H9 (cell line): ENCODE results near the gene YIPF3. TPM values are rescaled to one million over a fixed set of nuclear protein-coding genes. Genes with fewer than 3 reads are reported as not detected.

Source experiments
- DNase-seq: peaks from one replicate; pipeline ENCODE4 v3.0.0-alpha.2; 2017
- H2AFZ ChIP-seq: one replicate; pipeline ENCODE4 v1.6.1; 2013; ENCODE audit warnings: mild to moderate bottlenecking, low read length, control low read depth, moderate library complexity
- H2AK5ac ChIP-seq: 2 replicates; pipeline ENCODE4 v1.6.1; 2013; ENCODE audit warnings: low read length, control low read depth, mixed read lengths; ENCODE audit not compliant: insufficient read length
- H2BK120ac ChIP-seq: one replicate; pipeline ENCODE4 v1.6.1; 2013; ENCODE audit warnings: low read depth, mild to moderate bottlenecking, low read length, control low read depth, inconsistent platforms; ENCODE audit not compliant: poor library complexity, severe bottlenecking
- H2BK12ac ChIP-seq: 2 replicates; pipeline ENCODE4 v1.6.1; 2013; ENCODE audit warnings: low read length, control low read depth, mixed read lengths, low read depth; ENCODE audit not compliant: insufficient read length
- H2BK15ac ChIP-seq: 2 replicates; pipeline ENCODE4 v1.6.1; 2013; ENCODE audit warnings: low read depth, low read length, control low read depth
- H2BK20ac ChIP-seq: one replicate; pipeline ENCODE4 v1.6.1; 2013; ENCODE audit warnings: low read depth, mild to moderate bottlenecking, low read length, control low read depth, inconsistent platforms; ENCODE audit not compliant: poor library complexity, severe bottlenecking
- H2BK5ac ChIP-seq: 2 replicates; pipeline ENCODE4 v1.6.1; 2013; ENCODE audit warnings: low read length, control low read depth, mixed read lengths; ENCODE audit not compliant: insufficient read length
- H3K14ac ChIP-seq: 2 replicates; pipeline ENCODE4 v1.6.1; 2013; ENCODE audit warnings: low read length, control low read depth; ENCODE audit not compliant: insufficient read depth
- H3K18ac ChIP-seq: 2 replicates; pipeline ENCODE4 v1.6.1; 2013; ENCODE audit warnings: low read depth, mild to moderate bottlenecking, mixed read lengths, low read length, control low read depth; ENCODE audit not compliant: insufficient read length
- H3K23ac ChIP-seq: 2 replicates; pipeline ENCODE4 v1.6.1; 2013; ENCODE audit warnings: low read length, control low read depth, mixed read lengths, low read depth; ENCODE audit not compliant: insufficient read length
- H3K23me2 ChIP-seq: 2 replicates; pipeline ENCODE4 v1.6.1; 2013; ENCODE audit warnings: low read depth, mild to moderate bottlenecking, mixed read lengths, low read length, control low read depth; ENCODE audit not compliant: insufficient read length, poor library complexity, severe bottlenecking
- H3K27ac ChIP-seq: 2 replicates; pipeline ENCODE4 v1.5.1; 2013; ENCODE audit warnings: low read length, control low read depth, mixed read lengths, low read depth; ENCODE audit not compliant: insufficient read length
- H3K27me3 ChIP-seq: 2 replicates; pipeline ENCODE4 v1.6.1; 2013; ENCODE audit warnings: low read length, control low read depth, inconsistent platforms; ENCODE audit not compliant: insufficient read depth
- H3K4ac ChIP-seq: 2 replicates; pipeline ENCODE4 v1.6.1; 2013; ENCODE audit warnings: low read depth, mild to moderate bottlenecking, control low read depth, inconsistent platforms, low read length, moderate library complexity
- H3K4me1 ChIP-seq: 2 replicates; pipeline ENCODE4 v1.6.1; 2013; ENCODE audit warnings: low read length, control low read depth, inconsistent platforms; ENCODE audit not compliant: insufficient read depth
- H3K4me2 ChIP-seq: 2 replicates; pipeline ENCODE4 v1.6.1; 2013; ENCODE audit warnings: low read length, control low read depth, mixed read lengths; ENCODE audit not compliant: insufficient read length, insufficient read depth
- H3K56ac ChIP-seq: 2 replicates; pipeline ENCODE4 v1.6.1; 2013; ENCODE audit warnings: low read depth, mild to moderate bottlenecking, mixed read lengths, low read length, control low read depth; ENCODE audit not compliant: insufficient read length
- H3K79me1 ChIP-seq: 2 replicates; pipeline ENCODE4 v1.6.1; 2013; ENCODE audit warnings: low read depth, mild to moderate bottlenecking, moderate library complexity, low read length, control low read depth, inconsistent platforms; ENCODE audit not compliant: insufficient read depth, poor library complexity, severe bottlenecking
- H3K79me2 ChIP-seq: 2 replicates; pipeline ENCODE4 v1.6.1; 2013; ENCODE audit warnings: low read length, control low read depth, inconsistent platforms; ENCODE audit not compliant: insufficient read depth
- H3K9ac ChIP-seq: 2 replicates; pipeline ENCODE4 v1.6.1; 2013; ENCODE audit warnings: low read length, control low read depth, mixed read lengths; ENCODE audit not compliant: insufficient read length; ENCODE audit errors: extremely low read depth
- H3K9me3 ChIP-seq: one replicate; pipeline ENCODE4 v1.6.1; 2013; ENCODE audit warnings: low read depth, low read length, inconsistent platforms; ENCODE audit not compliant: control insufficient read depth
- H3T11ph ChIP-seq: one replicate; pipeline ENCODE4 v1.6.1; 2013; ENCODE audit warnings: mild to moderate bottlenecking, low read length, control low read depth, inconsistent platforms
- H4K20me1 ChIP-seq: one replicate; pipeline ENCODE4 v1.6.1; 2013; ENCODE audit not compliant: control insufficient read depth, insufficient read length, insufficient read depth
- H4K5ac ChIP-seq: 2 replicates; pipeline ENCODE4 v1.6.1; 2013; ENCODE audit warnings: low read depth, mild to moderate bottlenecking, mixed read lengths, low read length, control low read depth; ENCODE audit not compliant: insufficient read length
- H4K8ac ChIP-seq: replicated peaks from 2 replicates; pipeline ENCODE4 v1.6.1; 2013; ENCODE audit warnings: low read length, control low read depth, mixed read lengths, low read depth; ENCODE audit not compliant: insufficient read length
- H4K91ac ChIP-seq: 2 replicates; pipeline ENCODE4 v1.6.1; 2013; ENCODE audit warnings: low read depth, mild to moderate bottlenecking, moderate library complexity, mixed read lengths, low read length, control low read depth; ENCODE audit not compliant: insufficient read length
- H3K27ac Mint-ChIP-seq, 3 experiments: 2 replicates in 2 of 3; 3 replicates in 1 of 3; pipeline ENCODE4 v1.8.0; 2020 to 2021; ENCODE audit warnings: mixed read lengths in 3 of 3, mild to moderate bottlenecking in 1 of 3, moderate library complexity in 1 of 3
- H3K27me3 Mint-ChIP-seq: 2 replicates; pipeline ENCODE4 v1.8.0; 2021; ENCODE audit warnings: low read depth, mild to moderate bottlenecking, moderate library complexity, mixed read lengths
- H3K36me3 Mint-ChIP-seq, 3 experiments: 2 replicates in 2 of 3; 3 replicates in 1 of 3; pipeline ENCODE4 v1.8.0; 2020 to 2021; ENCODE audit warnings: low read depth in 3 of 3, mixed read lengths in 3 of 3; ENCODE audit not compliant: insufficient read depth in 1 of 3
- H3K4me1 Mint-ChIP-seq, 2 experiments: 2 replicates each; pipeline ENCODE4 v1.8.0; 2020; ENCODE audit warnings: mixed read lengths in 2 of 2
- H3K4me3 Mint-ChIP-seq, 2 experiments: 2 replicates in 1 of 2; 3 replicates in 1 of 2; pipeline ENCODE4 v1.8.0; 2020 to 2021; ENCODE audit warnings: mild to moderate bottlenecking in 2 of 2, mixed read lengths in 2 of 2, moderate library complexity in 1 of 2
- H3K9me3 Mint-ChIP-seq, 2 experiments: 2 replicates in 1 of 2; 3 replicates in 1 of 2; pipeline ENCODE4 v1.8.0; 2020; ENCODE audit warnings: mild to moderate bottlenecking in 2 of 2, mixed read lengths in 2 of 2, moderate library complexity in 1 of 2
- WGBS: extraction: QIAGEN DNeasy Blood & Tissue Kit; methylation state at CpG from one replicate; pipeline ENCODE4 v1.1.7; 2013; ENCODE audit warnings: missing lambda C conversion rate, low lambda C conversion rate, mixed read lengths; ENCODE audit not compliant: insufficient read length; ENCODE audit errors: extremely low coverage; 5-methylcytosine and 5-hydroxymethylcytosine counted together
- total RNA-seq: library from RNA; stranded (reverse); gene quantifications from 2 replicates; pipeline ENCODE4 v1.2.1, GENCODE V29; 2021
- TF ChIP-seq, protein P1 (sequence below): fragments of 200-600 bp; sonication (generic); conservative IDR thresholded peaks from 3 replicates; pipeline ENCODE4 v1.8.0; 2021; ENCODE audit warnings: antibody characterized with exemption, mild to moderate bottlenecking

Gene YIPF3
- total RNA-seq, 1 experiment from 2014 or later, result 84.5 TPM

DNA sequence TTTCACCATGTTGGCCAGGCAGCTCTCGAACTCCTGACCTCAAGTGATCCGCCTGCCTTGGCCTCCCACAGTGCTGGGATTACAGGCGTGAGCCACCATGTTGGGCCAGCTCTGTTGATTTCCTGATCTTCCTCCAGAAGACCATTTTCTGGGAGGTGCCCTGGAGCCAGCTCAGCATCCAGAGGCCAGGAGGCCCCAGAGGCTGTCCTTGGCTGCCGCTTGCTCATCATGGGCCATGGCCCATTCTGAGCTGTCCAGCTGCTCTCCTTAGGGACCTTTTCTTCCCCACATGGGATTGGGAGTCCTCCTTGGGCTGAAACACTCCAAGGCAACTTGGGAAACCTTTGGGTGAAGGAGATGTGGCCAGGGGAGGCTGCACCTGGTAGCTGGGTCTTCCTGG, 22.0 kb downstream of the YIPF3 start:
- H3K79me2 ChIP-seq, result no peaks in the 10 kb centered on the region; the same call in 1 of the 2 replicates
- H2AK5ac ChIP-seq, result no peak overlapping the region
- no peaks in the 10 kb centered on the region for H3K9me3 Mint-ChIP-seq
- H2AFZ ChIP-seq, result no peak overlapping the region
- no peak overlapping the region for H3K4ac ChIP-seq
- no peak overlapping the region for H3K14ac ChIP-seq
- peaks cover 5% of the 10 kb centered on the region for H3K79me1 ChIP-seq
- peaks cover 30% of the 10 kb centered on the region in 2 experiments for H3K4me1 Mint-ChIP-seq
- H3K27me3 ChIP-seq, result no peaks in the 10 kb centered on the region
- no peak overlapping the region for H4K8ac ChIP-seq
- no peak overlapping the region for H3K27ac Mint-ChIP-seq
- peaks cover 5 to 22% (median 20%) of the 10 kb centered on the region in 3 experiments; a peak in 6 of 7 replicates for H3K36me3 Mint-ChIP-seq
- H2BK5ac ChIP-seq, result no peak overlapping the region
- no peak overlapping the region for H3K18ac ChIP-seq
- H3K4me3 Mint-ChIP-seq, result no peak overlapping the region
- TF ChIP-seq, protein P1, sequence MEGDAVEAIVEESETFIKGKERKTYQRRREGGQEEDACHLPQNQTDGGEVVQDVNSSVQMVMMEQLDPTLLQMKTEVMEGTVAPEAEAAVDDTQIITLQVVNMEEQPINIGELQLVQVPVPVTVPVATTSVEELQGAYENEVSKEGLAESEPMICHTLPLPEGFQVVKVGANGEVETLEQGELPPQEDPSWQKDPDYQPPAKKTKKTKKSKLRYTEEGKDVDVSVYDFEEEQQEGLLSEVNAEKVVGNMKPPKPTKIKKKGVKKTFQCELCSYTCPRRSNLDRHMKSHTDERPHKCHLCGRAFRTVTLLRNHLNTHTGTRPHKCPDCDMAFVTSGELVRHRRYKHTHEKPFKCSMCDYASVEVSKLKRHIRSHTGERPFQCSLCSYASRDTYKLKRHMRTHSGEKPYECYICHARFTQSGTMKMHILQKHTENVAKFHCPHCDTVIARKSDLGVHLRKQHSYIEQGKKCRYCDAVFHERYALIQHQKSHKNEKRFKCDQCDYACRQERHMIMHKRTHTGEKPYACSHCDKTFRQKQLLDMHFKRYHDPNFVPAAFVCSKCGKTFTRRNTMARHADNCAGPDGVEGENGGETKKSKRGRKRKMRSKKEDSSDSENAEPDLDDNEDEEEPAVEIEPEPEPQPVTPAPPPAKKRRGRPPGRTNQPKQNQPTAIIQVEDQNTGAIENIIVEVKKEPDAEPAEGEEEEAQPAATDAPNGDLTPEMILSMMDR, result no peak
- no peak for DNase-seq
- no peak overlapping the region for H2BK20ac ChIP-seq
- H4K5ac ChIP-seq, result no peak overlapping the region
- peaks cover 6% of the 10 kb centered on the region; the same call in 1 of the 2 replicates for H3K4me1 ChIP-seq
- no CpG with 5 or more reads among the region's 4 CpGs for WGBS
- H3K23me2 ChIP-seq, result no peaks in the 10 kb centered on the region
- no peak overlapping the region for H2BK15ac ChIP-seq
- no peak overlapping the region for H3K9ac ChIP-seq
- no peak overlapping the region for H3K56ac ChIP-seq
- H2BK120ac ChIP-seq, result no peak overlapping the region
- H3K23ac ChIP-seq, result no peak overlapping the region
- no peak overlapping the region for H4K91ac ChIP-seq
- H4K20me1 ChIP-seq, result peaks cover 2% of the 10 kb centered on the region
- no peaks in the 10 kb centered on the region for H3K27me3 Mint-ChIP-seq
- H2BK12ac ChIP-seq, result no peak overlapping the region
- no peak overlapping the region for H3K27ac ChIP-seq
- no peak overlapping the region for H3K4me2 ChIP-seq
- H3T11ph ChIP-seq, result no peak overlapping the region
- H3K9me3 ChIP-seq, result no peaks in the 10 kb centered on the region
